Right lobe of liver (tissue), 4 donors: ENCODE measurements around the gene PTGFRN.

Experiments used
- CTCF ChIP-seq, 4 donors: fragments of 200-600 bp in 3 of 4; fragments of 450-650 bp in 1 of 4; IDR thresholded peaks; one replicate each; pipeline versions ENCODE4 v1.5.1 to v1.8.0; 2016 to 2022; ENCODE audit warnings: antibody characterized with exemption in 4 of 4, mild to moderate bottlenecking in 2 of 4
- POLR2A ChIP-seq: fragments of 450-650 bp; IDR thresholded peaks from one replicate; pipeline ENCODE4 v1.6.1; 2017; ENCODE audit warnings: antibody characterized with exemption, mild to moderate bottlenecking
- donor health status: DM: no; HTN: no; CAD: no.
- donor health status: DM: no; HTN: no; CAD: no.
- donor health status: DM: no; HTN: yes; CAD: no.

GRCh38 chr1:116899529-116899928 lies 10.2 kb upstream of the PTGFRN start:
- no peak for TF ChIP-seq CTCF (IDR thresholded peaks at IDR 0.05)
- no peak for TF ChIP-seq POLR2A
